AG09319 (cell line): Measurements from ENCODE around the gene COBL.

Source experiments
- DNase-seq: peaks from one replicate; pipeline ENCODE4 v3.0.0-alpha.2; 2010; ENCODE audit warnings: low read depth; ENCODE audit errors: extremely low read depth
- CTCF ChIP-seq: IDR thresholded peaks from 2 replicates; pipeline ENCODE4 v1.5.1; 2011; ENCODE audit warnings: low read depth, mild to moderate bottlenecking, inconsistent platforms, low read length, moderate library complexity

The COBL gene

GRCh38 chr7:51020944-51021343 is 295.7 kb downstream of the COBL start:
- no peak for DNase-seq
- no peak for TF ChIP-seq CTCF

- no peak for DNase-seq
- TF ChIP-seq CTCF = no peak
Observed at GRCh38 chr7:51019891-51020870, 296.4 kb downstream of the COBL start.

GRCh38 chr7:51019191-51019844 is 297.3 kb downstream of the COBL start:
- DNase-seq = no peak
- no peak for TF ChIP-seq CTCF

GRCh38 chr7:51017576-51018535 is 298.8 kb downstream of the COBL start:
- no peak for TF ChIP-seq CTCF
- no peak for DNase-seq

- no peak for TF ChIP-seq CTCF
Observed at GRCh38 chr7:51016546-51016945, 300.1 kb downstream of the COBL start.

GRCh38 chr7:51015581-51015980 is 301.0 kb downstream of the COBL start:
- DNase-seq = no peak
- TF ChIP-seq CTCF = no peak

More at GRCh38 chr7:51016546-51016945, 300.1 kb downstream of the COBL start:
- DNase-seq = no peak
